OCI-LY7 (cell line): ENCODE data around the gene ALK. TPM values are rescaled to one million over a fixed set of nuclear protein-coding genes. Genes with fewer than 3 reads are reported as not detected.

ENCODE experiments used
- BruUV-seq: library from RNA; stranded (reverse); fragments of 400-500 nt; replicated peaks from 2 replicates; lab custom pipeline; 2021; lab: Mats Ljungman, UMichigan
- CTCF ChIA-PET: fragments of 300-600 bp; sonication (Branson Sonifier 250); formaldehyde crosslinking; loops from one replicate; lab custom pipeline; 2022; ENCODE audit warnings: antibody characterized with exemption; ENCODE audit not compliant: unreplicated experiment; lab: Charles Lee
- POLR2A ChIA-PET: fragments of 300-600 bp; sonication (Branson Sonifier 250); formaldehyde crosslinking; loops from one replicate; lab custom pipeline; 2022; ENCODE audit warnings: antibody characterized with exemption; lab: Charles Lee
- DNase-seq: peaks from one replicate; pipeline ENCODE4 v3.0.0-alpha.2; 2015; ENCODE audit warnings: low spot score
- H2AFZ ChIP-seq: fragments of 200-600 bp; sonication (generic), shearing (Covaris generic); 2 replicates; pipeline ENCODE4 v1.6.1; 2014; ENCODE audit warnings: mild to moderate bottlenecking, antibody characterized with exemption, low read length, moderate library complexity
- H3K27ac ChIP-seq: fragments of 200-600 bp; sonication (generic); 2 replicates; pipeline ENCODE4 v1.5.1; 2014; ENCODE audit warnings: mixed run types, low read depth, mild to moderate bottlenecking, moderate library complexity, low read length, inconsistent platforms; ENCODE audit not compliant: poor library complexity, severe bottlenecking
- H3K36me3 ChIP-seq: fragments of 200-600 bp; sonication (generic); 2 replicates; pipeline ENCODE4 v1.6.1; 2014; ENCODE audit warnings: mild to moderate bottlenecking, antibody characterized with exemption, low read length, moderate library complexity, mixed read lengths; ENCODE audit not compliant: insufficient read depth
- H3K4me1 ChIP-seq: fragments of 200-600 bp; sonication (generic); 2 replicates; pipeline ENCODE4 v1.5.1; 2014; ENCODE audit warnings: mild to moderate bottlenecking, low read length; ENCODE audit not compliant: insufficient read depth, poor library complexity, severe bottlenecking
- H3K4me2 ChIP-seq: fragments of 200-600 bp; sonication (generic); 2 replicates; pipeline ENCODE4 v1.6.1; 2014; ENCODE audit warnings: mild to moderate bottlenecking, low read length
- H3K4me3 ChIP-seq: fragments of 200-600 bp; sonication (generic); 2 replicates; pipeline ENCODE4 v1.5.1; 2014; ENCODE audit warnings: mild to moderate bottlenecking, low read depth, low read length; ENCODE audit not compliant: poor library complexity, severe bottlenecking
- H3K79me2 ChIP-seq: fragments of 200-600 bp; sonication (generic); 2 replicates; pipeline ENCODE4 v1.6.1; 2016; ENCODE audit warnings: low read depth, mild to moderate bottlenecking, low read length, moderate library complexity, mixed read lengths; ENCODE audit not compliant: insufficient read depth
- H3K9me2 ChIP-seq: fragments of 200-600 bp; sonication (generic); 2 replicates; pipeline ENCODE4 v1.6.1; 2016; ENCODE audit warnings: mild to moderate bottlenecking, low read length, mixed read lengths; ENCODE audit not compliant: insufficient read depth
- H3K9me3 ChIP-seq: fragments of 200-600 bp; sonication (generic); 2 replicates; pipeline ENCODE4 v1.6.1; 2014; ENCODE audit warnings: mild to moderate bottlenecking, mixed run types, low read length, mixed read lengths
- H4K20me1 ChIP-seq: fragments of 200-600 bp; sonication (generic); 2 replicates; pipeline ENCODE4 v1.6.1; 2014; ENCODE audit warnings: mild to moderate bottlenecking, antibody characterized with exemption, low read length, moderate library complexity, mixed read lengths; ENCODE audit not compliant: insufficient read depth
- CTCF ChIP-seq: fragments of 200-600 bp; sonication (generic); conservative IDR thresholded peaks from 2 replicates; pipeline ENCODE4 v1.5.1; 2014; ENCODE audit warnings: mild to moderate bottlenecking, antibody characterized with exemption, low read length, moderate library complexity, mixed read lengths
- EZH2phosphoT487 ChIP-seq: fragments of 200-600 bp; sonication (generic); IDR thresholded peaks from 2 replicates; pipeline ENCODE4 v1.6.1; 2018; ENCODE audit warnings: low read depth, borderline replicate concordance, mild to moderate bottlenecking, mixed run types, antibody characterized with exemption, low read length, moderate library complexity, mixed read lengths
- intact Hi-C: fragments of 100-400 bp; cut with micrococcal nuclease; formaldehyde crosslinking; loops from one replicate; pipeline ENCODE4 v1.10.0; 2022; ENCODE audit not compliant: unreplicated experiment
- total RNA-seq, 2 experiments: library from RNA; depleted of rRNA in 1 of 2; stranded (reverse); fragments of >200 nt in 1 of 2; shearing (Covaris generic) in 1 of 2; gene quantifications; 2 replicates each; pipeline ENCODE4 v1.2.3, GENCODE V29; 2014 to 2022

ALK gene
- total RNA-seq, 2 experiments from 2014 or later, result 0.09 TPM; not detected in 1

DNA sequence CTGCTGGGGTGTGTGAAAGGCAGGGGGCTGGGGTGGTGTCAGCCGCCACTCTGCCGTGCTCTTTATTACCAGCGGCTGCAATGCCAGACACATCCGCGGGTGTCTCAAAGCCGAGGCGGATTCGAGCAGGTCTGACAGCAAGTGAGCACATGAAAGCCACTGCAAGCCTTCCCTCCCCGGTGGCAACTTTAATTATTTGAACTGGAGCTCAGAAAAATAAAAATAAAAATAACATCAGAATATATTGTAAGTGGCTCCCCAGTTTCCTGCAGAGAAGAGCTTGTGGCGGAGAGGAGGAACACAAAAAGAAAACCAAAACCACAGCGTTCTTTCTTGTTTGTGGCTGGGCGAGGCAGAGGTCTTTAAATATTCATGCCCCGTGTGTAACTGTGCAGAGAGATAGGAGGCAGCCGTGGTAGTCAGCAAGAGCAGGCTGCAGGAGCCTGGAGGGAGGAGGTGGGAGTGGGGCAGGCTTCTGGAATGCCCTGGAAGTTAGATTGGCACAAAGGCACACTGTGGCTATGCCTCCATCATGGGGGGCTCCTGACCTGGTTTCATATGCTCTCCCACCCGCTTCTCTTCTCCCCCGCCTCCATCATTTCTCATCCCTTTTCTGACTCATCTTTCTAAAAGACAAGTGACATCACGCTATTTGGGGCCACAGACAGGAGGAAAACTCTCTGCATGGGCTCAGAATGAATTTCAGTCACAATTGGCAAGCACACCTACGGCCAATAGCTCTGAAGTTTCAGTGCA, 606.4 kb downstream of the ALK start:
- CTCF ChIA-PET, result no interaction called here
- no peak overlapping the region for H2AFZ ChIP-seq
- POLR2A ChIA-PET, result interaction anchor here (0.6 kb wide), 1 partner anchor 457 kb away, joined by 4 read pairs; no protein-coding TSS in a partner anchor
- H3K4me2 ChIP-seq, result peak overlapping the region; percentile 17
- H3K9me3 ChIP-seq, result no peaks in the 10 kb centered on the region
- H4K20me1 ChIP-seq, result no peaks in the 10 kb centered on the region
- no peaks in the 10 kb centered on the region for H3K36me3 ChIP-seq
- BruUV-seq, result no TSS peak
- H3K27ac ChIP-seq, result no peak overlapping the region
- no peaks in the 10 kb centered on the region for H3K4me1 ChIP-seq
- H3K79me2 ChIP-seq, result no peaks in the 10 kb centered on the region
- peak overlapping the region; percentile 8 for H3K4me3 ChIP-seq
- intact Hi-C loops, result no loop called here
- no peaks in the 10 kb centered on the region for H3K9me2 ChIP-seq
- 0 out of 2 replicates have a peak, but pooled peaks have one; percentile 14 for TF ChIP-seq CTCF
- no peak for TF ChIP-seq EZH2phosphoT487
- peak; percentile 23 for DNase-seq

DNA sequence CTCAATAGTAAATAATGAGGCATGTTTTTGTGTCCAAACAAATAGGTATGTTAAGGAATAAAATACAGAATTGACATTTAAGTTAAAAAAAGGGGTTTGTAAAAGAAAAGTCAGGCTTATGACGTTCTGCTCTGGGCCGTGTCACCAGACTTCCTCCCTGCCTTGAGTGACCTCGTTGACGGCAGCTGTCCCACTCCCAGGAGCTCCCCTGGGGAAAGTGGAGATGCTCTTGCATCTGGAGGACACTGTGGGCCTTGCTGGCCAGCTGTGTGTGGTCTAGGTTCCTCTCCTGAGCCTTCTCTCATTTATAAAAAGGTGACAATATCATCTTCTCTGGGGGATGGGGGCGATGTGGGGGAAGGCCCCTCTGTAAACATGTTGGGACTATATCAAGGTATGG, 609.9 kb downstream of the ALK start:
- Histone ChIP-seq H2AFZ (no peak overlapping the region), H3K4me3 (no peak overlapping the region), H3K27ac (no peak overlapping the region), H3K9me2 (no peaks in the 10 kb centered on the region), H3K79me2 (no peaks in the 10 kb centered on the region), H3K36me3 (no peaks in the 10 kb centered on the region), H3K9me3 (no peaks in the 10 kb centered on the region), H4K20me1 (no peaks in the 10 kb centered on the region), H3K4me1 (no peaks in the 10 kb centered on the region), H3K4me2 (no peak overlapping the region)
- POLR2A ChIA-PET, result interaction anchor here (0.6 kb wide), 1 partner anchor 1194 kb away, joined by 4 read pairs; no protein-coding TSS in a partner anchor
- no peak for TF ChIP-seq CTCF
- no peak for TF ChIP-seq EZH2phosphoT487
- intact Hi-C loops, result no loop called here
- no TSS peak for BruUV-seq
- DNase-seq, result no peak
- CTCF ChIA-PET, result no interaction called here

DNA sequence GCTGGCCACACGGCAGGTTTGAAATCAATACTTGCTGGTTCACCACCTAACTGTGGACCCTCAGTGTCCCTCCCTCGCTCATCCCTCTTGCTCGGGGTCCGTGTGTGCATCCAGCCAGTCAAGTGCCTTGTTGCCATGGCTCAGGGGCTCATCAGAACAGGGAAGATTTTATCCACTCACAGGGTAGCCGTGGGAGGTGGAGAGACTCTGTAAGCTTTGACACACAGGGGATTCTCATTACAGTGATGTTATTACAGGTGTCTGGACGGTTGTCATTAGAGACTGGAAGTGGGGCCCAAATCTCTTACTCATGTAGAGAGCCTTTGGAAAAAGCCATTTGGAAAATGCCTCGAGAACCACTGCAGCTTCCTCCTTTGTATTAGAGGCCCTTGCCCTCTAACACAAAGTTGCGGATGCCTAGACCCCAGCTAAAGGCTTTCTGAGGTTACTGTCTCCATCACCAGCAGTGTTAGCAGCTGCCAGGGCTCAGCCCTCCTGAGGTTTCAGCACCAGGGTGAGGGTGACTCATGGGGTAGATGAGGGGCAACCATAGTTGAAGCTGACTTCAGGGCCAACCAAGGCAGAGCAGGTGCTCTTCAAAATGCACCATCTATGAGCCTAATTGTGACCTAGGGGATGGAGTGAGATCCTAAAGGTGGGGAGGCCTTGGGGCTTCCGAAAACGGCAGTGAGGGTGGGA, 610.6 kb downstream of the ALK start:
- Histone ChIP-seq H2AFZ (no peak overlapping the region), H3K36me3 (no peaks in the 10 kb centered on the region), H3K27ac (no peak overlapping the region), H3K4me2 (no peak overlapping the region), H3K9me2 (no peaks in the 10 kb centered on the region), H4K20me1 (no peaks in the 10 kb centered on the region), H3K4me1 (no peaks in the 10 kb centered on the region), H3K4me3 (no peak overlapping the region), H3K79me2 (no peaks in the 10 kb centered on the region), H3K9me3 (no peaks in the 10 kb centered on the region)
- intact Hi-C loops, result no loop called here
- no TSS peak for BruUV-seq
- DNase-seq, result no peak
- TF ChIP-seq EZH2phosphoT487 (no peak), CTCF (no peak)
- POLR2A ChIA-PET, result interaction anchor here (0.6 kb wide), 2 partner anchors 23 to 1194 kb away, joined by 3 to 4 read pairs; no protein-coding TSS in a partner anchor
- CTCF ChIA-PET, result interaction anchor here (0.6 kb wide), 1 partner anchor 132 kb away, joined by 3 read pairs; no protein-coding TSS in a partner anchor
